ENCODE measurements around the gene TFDP3.

The TFDP3 gene, protein sequence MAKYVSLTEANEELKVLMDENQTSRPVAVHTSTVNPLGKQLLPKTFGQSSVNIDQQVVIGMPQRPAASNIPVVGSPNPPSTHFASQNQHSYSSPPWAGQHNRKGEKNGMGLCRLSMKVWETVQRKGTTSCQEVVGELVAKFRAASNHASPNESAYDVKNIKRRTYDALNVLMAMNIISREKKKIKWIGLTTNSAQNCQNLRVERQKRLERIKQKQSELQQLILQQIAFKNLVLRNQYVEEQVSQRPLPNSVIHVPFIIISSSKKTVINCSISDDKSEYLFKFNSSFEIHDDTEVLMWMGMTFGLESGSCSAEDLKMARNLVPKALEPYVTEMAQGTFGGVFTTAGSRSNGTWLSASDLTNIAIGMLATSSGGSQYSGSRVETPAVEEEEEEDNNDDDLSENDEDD

DNA sequence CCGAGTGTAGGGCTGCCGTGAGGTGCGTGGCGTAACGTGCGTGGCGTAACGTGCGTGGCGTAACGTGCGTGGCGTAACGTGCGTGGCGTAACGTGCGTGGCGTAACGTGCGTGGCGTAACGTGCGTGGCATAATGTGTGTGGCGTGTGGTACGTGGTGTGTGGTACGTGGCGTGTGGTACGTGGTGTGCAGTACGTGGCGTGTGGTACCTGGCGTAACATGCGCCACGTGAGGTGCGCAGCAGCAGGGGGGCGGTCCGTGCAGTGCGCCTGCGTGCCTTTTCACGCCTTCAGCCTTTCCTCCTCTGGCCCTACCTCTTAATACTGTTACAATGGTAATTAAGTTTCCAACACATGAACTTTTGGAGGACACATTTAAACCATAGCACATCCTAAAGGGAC, at the start of gene TFDP3:
Gene TFDP3 (minus strand): TSS at position 26 of the 400 bp plus-strand sequence. CDS start 95 bp downstream, outside the sequence.
- DNase-seq: no peak

DNA sequence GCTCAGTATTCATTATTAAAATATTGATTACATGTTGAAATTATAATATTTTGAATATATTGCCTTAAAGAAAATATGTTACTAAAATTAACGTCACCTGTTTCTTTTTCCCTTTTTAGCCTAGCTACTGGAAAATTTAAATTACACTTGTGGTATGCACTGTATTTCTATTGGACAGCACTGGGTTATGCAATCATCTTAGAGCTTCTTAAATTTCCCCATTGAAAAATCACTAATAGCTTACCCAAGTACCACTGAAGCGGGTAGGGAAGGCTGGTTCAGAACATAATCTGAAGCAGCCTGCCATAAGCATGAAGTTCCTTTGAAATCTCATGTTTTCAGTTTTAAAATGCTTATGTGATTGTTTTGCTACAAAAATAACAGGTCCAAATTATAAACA, 49.5 kb upstream of the TFDP3 start:
- DNase-seq: no peak

DNA sequence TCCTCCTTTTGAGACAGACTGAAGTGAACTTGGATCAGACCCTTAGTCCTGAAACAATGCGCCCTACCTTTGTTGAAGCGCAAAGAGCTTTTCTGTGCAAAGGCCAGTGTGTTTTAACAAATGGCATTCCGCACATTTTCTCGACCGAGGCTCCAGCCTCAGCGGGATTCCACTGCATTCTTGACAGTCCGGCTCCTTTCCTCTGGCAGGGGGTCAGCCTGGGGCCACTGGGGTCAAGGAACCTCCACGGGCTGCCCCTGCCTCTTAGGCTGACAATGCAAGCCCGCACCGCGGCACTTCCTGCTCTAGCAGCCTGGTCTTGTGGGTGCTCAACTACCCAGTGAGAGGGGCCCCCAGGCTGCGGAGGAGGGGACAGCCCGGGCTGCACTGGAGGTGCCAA, 47.2 kb upstream of the TFDP3 start:
- no peak for DNase-seq

DNA sequence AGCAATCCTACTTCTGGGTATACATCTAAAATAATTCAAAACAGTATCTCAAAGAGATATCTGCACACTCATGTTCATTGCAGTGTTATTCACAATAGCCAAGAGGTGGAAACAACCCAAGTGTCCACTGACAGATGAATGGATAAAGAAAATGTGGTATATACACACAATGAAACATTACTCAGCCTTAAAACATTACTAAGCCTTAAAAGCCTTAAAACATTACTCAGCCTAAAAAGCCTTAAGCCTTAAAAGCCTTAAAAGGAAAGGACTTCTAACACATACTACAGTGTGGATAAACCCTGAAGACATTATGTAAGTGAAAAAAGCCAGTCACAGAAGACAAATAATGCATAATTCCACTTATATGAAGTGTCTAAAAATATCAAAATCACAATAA, 40.3 kb upstream of the TFDP3 start:
- no peak for DNase-seq

DNA sequence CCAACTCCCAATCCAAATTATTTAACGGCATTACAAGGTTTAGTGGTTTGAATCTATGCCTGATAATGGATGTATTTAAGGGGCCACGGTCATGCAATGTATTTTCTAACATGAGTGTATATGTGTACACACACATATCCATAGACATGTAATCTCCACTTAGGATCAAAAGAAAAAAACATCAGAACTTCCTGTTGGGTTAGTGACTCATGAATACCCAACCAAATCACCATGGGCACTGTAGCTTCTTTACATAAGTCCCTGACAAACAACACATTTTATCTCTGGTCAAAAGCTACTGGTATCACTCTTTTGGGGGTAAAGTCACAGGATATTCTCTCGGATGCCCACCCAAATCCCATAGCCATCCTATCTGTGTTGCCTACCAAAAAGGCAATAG, 36.5 kb upstream of the TFDP3 start:
- DNase-seq: no peak

DNA sequence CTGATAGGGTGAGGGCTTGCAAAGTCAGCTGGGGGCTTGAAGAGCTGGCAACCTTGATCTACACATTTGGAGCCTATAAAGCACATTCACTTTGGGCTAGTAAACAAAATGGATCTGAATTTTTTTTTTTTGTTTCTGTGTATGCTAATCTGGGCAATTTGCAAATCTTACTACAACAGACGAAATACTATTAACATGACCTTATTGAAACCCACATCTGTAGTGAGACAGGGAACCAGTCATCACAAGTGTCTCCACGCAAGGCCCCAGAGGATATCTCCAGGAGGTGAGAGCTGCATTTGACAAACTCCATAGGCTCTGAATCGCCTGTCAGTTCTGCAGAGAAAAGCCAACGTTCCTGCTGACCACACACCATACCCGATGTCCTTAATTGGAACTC, 33.0 kb upstream of the TFDP3 start:
- no peak for DNase-seq

DNA sequence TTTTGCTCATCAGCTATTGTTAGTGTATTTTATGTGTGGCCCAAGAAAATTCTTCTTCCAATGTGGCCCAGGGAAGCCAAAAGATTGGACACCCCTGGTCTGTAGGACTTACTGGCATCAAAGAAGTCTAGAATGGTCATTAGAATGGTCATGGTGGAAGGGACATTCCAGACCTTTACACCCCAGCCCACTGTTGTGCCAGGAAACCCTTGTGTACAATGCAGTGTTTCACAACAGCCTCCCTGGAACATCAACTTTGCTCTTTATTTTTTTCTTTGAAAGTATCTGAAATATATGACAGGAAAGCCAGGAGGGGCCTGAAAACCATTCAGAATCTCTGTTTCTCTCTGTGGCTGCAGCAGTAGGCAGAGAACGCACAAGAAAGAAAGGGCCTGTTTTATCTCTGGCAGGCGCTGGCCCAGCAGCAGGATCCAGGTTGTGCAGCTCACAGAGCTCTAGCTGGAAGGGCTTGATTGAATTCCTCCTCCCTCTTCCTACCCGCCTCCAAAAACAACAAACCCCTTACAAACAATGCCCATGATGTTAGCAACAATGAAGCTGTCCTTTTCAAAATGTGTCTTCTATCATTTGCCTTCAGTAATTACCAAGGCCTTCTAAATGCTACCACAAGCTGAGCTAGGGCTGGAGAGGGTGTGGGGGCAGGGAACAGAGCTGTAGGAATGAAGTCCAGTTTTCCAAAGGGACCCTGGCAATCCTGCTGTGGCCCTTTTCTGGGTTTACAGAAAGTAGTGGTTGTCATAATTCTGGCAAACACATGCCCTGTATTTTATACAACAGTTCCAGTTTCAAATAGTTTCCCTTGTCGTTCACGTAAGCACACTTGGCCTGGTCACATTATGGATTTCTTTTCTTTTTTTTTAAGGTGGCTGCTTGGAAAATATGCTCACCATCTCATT, 32.3 kb upstream of the TFDP3 start:
- no peak for DNase-seq

DNA sequence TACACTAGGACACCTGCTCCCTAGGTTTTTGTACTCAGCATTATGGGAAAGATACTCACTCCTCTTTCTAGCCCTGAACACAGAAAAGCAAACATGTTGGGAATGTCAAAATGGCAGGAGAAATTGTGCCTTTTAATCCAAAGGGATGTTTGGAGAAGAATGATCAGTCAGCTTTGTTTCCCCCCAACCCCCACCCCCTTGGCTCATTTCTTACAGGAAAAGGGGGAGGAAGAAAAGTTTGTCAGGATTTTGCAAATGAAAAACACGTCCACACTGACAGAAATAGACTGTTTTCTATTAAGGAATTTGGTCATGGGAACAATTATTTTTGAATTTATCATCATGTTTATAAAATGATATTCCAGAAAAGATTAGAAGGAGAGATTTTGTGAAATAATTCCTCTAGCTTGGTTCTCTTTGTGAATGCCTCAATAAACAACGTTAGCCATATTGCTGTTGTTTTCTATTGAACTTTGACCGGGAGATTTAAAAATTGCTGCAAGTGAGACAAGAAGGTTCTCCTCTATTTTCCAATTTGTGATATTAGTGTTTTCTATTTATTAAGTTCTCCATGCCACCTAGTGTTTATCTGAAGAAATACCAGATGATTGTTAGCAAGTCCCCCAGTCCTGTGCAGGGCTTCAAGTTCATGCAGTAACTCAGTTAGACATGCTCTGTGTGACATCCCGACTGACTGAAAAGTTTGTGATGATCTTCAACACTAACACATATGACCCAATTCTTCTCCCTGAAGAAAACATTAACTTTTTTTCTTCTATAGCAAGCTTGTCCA, 31.3 kb upstream of the TFDP3 start:
- no peak for DNase-seq

DNA sequence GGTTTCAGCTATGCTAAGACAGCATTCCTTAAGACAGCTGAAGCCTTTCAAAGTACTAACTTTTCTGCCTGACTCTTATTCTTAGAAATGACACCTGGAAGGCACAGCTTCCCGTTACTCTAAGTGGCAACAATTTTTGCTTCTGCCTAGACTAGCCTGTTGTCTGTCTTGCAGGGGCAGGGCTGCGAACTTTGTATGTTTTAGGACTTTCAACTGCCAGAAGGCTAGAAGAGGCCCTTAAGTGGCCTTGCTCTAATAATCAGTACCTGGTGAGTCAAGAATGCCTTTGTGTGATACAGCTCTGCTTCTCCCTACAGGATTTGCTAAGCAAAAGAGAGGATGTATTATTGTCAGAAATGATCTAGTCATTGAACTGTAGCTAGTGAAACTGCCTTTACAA, 30.0 kb upstream of the TFDP3 start:
- DNase-seq: no peak

DNA sequence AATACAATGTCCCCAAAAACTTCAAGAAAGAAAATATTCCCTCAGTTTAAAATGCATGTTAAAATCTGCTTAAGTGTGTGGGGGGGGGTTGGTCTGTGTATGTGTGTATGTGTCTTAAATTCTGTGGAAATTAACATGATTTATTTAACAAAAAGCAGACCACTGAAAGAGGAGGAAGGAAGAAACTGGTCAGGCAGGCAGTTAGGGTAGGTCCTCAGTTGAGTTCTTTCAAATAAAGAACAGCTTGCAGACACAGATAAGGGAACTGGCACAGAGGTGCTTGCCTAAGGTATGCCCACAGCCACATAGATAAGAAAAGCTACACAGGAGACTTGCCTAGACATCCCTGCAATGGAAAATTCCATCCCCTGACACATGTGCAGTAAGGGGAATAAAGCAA, 28.8 kb upstream of the TFDP3 start:
- DNase-seq: no peak

DNA sequence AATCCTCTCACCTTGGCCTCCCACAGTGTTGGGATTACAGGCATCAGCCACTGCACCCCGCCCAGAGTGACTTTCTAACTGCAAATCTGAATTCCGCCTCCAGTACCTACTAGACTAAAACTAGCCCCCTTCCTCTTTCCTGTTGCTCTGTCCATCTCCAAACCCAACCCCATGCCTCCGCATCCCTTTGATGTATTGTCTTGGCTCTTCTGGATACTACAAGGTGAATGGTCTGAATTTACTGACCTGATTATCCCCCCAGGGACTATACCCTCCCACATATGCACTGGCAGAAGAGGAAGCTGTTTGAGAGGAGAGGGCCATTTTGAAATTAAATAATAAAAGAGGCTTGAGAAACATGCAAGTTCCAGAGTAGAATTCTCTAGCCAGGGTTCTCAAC, 17.7 kb upstream of the TFDP3 start:
- no peak for DNase-seq

DNA sequence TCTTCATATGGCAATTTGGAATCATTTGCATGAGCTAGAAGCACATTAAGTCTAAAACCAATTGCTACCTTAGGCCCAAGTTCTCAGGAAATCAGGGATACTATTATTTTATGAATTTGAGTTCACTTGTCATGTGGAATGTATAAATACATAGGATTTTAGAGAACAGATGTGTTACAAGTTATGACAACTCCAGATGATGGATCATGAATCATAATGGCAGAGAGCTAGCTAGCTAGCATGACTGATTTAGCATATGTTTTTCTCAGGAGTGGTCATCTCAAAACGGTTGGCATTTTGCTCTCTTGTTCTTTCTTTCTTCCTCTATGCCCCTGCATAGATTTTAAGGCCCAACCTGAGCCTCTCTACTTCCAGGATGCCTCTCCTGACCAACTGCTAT, 14.2 kb upstream of the TFDP3 start:
- no peak for DNase-seq

DNA sequence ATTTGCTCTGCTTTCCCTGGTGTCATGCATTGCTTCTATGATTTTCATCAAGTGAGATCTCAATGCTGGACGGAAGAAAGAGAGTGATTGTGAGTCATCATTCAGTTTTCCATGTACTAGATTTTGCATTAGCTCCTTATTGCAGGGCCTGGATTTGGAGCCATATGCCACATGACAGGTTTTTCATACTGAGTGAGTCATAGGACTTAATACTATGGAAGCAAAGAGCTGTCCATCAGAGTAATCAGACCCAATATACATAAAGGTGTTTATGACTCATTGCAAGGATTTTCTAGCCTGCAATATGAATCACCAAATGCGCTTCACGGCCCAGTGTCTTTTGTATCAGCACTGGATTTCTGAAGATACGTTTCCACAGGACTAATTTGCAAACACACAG, 11.2 kb upstream of the TFDP3 start:
- DNase-seq: no peak

DNA sequence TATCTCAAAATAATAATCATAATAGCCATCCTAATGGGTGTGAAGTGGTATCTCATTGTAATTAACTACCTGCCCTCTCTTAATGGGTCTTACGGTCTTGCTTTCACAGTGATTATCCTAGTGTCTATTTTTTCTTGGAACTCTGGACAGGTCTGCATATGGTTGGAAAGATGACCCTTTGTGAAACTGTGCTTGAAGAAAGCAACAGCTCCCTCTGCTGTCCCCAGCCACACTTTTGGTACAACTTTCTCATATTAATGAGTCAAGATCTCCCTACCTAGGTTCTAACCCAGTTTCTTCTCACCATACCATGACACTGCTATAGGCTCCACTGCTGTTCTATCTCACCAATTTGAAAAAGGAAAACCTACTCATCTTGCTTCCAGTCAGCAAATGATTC, 2.4 kb downstream of the TFDP3 start:
- peak; percentile 2 for DNase-seq

DNA sequence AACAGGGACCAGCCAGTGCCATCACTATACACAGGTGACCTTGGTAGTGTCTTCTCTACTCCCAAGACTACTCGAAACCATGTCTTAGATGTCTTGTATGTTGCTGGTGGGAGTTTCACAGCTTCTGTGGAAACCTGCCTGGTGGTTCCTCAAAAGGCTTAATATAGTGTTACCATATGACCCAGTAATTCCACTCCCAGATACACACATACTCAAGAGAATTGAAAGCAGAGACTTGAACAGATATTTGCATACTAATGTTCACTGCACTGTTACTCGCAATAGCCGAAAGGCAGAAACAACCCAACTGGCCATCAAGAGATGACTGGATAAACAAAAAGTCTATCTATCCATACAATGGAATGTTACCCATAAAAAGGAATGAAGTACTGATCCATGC, 3.1 kb downstream of the TFDP3 start:
- DNase-seq: no peak

DNA sequence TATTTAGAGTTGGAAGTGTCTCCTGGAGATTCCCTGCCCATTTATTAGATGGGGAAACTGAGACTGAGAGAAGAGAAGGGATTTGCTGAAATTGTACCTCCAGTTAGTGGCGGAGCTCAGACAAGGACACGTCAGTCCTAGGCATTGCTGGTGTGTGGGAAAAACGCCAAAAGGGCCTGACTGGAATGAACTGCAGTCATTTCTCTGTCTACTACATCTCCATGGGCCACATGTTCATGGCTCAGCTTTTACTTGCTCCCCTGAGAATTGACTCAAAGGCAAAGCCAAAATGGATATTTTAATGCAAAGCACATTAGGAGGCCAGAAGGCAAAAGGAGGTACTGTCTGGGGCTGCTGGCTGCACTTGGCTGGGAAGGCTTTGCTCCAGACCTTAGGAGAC, 3.9 kb downstream of the TFDP3 start:
- no peak for DNase-seq

DNA sequence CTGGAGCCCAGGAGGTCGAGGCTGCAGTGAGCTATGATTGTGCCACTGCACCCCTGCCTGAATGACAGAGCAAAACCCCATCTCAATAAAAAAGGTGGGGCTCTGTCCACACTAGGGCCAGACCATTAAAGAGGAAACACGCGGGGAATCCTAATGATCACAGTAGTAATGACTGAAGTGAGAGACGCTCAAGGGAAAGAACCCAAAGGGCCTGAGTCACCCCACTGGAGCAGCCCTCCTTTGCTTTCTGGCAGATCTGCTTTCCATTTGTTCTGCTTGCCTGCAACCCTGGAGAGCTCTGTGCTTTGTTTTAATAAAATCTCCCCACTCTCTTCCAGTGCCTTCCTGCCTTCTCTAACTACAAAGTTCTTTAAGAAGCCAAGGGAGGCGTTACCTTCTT, 5.0 kb downstream of the TFDP3 start:
- no peak for DNase-seq

DNA sequence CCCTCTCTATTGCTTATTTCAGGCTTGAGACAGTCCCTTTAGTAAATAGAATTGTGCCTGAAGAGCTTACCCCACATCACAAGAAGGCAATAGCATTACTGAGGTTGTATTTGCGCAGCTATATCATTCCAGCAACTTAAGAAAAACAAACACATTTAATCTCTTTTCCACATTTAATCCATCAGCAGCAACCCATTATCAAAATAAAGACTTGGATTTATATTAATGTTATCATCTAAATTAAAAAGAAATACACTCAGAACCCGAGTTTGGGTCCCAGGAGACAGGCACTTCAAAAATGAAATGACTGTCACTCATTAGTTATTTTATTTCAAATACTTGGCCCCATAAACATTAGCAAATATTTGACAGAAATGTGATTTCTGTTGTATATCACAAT, 10.4 kb downstream of the TFDP3 start:
- DNase-seq: no peak

DNA sequence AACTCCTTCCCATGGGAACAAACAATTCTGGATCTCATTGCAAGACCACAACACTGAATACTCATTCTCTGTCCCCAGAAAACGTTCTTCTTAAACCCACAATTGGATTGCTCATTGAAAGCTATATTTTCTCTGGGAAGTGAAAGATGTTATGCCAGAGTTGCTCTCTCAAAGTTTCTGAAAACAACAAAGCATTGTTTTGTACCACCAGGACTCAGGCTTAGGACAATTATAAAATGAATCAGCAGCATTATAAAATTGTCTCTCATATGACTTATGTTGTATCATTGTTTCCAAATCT, 26.5 kb downstream of the TFDP3 start:
- DNase-seq: no peak

DNA sequence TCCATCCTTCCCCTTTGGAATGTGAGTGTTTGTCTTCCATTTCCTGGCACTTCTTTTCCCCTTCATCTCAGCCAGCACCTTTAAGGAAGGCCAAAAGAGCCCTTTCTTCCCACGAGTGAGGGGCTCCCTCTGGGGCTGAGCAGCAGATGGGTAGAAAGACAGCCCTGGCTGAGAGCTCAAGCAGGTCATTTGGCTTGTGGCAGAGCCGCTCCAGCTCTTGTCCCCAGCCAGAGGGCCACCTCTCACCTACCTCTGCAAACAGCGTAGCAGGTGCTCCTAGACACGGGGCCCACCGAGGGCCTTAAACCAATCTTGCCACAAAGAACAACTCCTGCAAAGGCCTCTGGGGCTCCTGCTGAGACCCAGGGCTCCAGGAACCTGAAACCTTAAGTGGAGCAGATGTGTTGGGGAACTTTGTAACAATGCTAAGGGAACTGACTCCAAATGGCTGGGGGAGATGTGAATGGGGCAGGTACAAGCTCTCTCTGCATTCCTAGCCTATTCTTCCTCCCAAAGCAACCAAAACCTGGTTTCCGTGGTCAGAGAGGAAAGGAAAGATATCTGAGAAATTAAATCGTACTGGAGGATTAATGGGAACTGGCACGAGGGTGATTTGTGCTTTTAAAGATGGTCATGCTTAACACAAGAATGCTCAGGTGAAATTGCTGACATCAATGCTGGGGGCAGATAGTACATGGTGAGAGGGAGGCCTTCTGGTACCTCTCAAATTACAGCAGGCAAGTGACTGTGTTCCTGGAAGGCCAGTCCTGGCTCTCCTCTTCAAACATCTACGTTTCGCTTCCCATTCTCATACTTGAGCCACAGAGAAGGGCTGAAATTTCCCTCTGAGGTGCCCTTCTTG, 27.0 kb downstream of the TFDP3 start:
- DNase-seq: no peak

DNA sequence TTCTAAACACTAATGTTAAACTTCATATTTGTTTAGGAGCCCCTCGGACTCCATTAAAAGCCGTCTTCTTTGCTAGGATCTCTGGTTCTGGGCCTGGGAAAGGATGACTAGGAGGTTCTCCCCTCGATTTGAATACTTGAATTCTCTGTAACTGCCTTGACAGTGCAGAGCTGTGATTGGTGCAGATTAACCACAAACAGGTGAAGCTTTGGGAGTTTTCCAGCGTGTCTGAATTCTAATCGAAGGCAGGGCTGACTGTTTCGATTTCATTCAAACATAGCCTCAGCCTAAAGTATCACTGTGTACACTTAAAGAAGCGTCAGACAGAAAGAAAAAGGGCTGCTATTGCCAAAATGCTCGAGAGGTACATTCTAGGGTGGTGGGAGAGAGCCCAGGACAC, 29.0 kb downstream of the TFDP3 start:
- no peak for DNase-seq

DNA sequence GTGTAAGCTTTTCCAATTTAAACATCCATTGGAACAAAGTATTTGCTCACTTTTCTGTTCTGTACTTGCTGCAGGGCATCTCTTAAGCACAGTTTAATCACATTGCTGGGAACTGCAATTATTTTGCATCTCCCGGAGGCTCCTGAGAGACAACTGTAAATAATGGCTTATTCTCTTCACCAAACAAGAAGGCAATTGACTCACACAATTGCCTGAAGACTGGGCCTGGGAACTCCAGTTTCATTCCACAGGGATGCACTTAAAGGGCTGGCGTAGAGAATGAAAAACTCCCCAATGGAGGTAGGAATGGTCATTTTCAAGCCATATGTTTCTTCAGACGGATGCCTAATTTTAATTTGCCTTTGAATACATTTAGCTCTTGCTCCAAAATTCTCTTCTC, 29.5 kb downstream of the TFDP3 start:
- DNase-seq: no peak

DNA sequence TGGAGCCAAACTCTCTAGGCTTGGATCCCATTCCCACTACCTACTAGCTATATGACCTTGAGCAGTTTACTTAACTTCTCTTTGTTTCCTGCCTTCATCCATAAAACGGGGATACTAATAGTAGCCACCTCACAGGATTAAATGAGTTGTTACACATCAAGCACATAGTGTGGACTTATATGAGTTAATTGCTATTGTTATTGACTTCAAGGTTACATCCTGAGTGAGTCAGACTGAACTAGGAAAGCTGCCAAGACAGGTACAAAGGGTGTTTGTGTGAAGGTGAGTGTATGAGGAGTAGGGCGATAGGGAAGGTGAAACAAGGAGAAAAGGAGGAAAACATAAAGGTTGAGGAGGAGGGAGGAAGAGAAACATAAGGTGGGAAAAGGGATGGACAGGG, 32.2 kb downstream of the TFDP3 start:
- no peak for DNase-seq

Measured in activated CD4-positive, alpha-beta T cell treated with anti-CD3 and anti-CD28 coated beads, Interleukin-2, amount 50 U/mL, for 16 hours (primary cell).